ENCODE results near the gene RNF207. TPM values are rescaled to one million over a fixed set of nuclear protein-coding genes. Genes with fewer than 3 reads are reported as not detected.

RNF207 gene
- total RNA-seq, 5 donors from 2014 or later (not counting 1 experiment from before 2014, with no cell fraction given) = 4.7 to 9.7 (median 6.9) TPM

DNA sequence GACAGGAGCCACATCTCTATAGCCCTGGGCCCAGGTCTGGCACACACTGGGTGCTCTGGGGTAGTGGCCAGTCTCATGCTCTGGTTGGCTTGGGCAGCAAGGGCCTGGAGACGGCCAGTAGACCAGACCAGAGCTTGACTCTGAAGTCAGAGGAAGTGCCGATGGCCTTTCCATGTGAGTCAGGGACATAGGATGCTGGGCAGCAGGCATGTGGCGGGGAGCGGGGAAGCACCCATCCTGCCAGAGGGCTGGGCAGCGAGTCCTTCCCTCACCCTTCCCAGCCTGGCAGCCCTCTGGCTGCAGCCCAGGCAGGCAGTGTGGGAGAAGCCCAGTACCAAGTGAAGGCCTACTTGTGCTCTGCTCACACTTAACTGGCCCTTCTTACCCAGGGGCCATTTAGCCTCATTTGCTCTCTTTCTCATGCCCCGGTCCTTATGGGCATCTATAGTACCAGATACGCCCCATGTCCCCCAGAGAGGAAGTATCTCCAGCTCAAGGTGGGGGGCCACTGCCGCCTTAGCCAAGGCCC, 51.7 kb downstream of the RNF207 start:
- no peak for ATAC-seq (replicated peaks in 1 of 4)
- WGBS (ENCODE audit: insufficient coverage) = 96% methylated on average over 8 of the region's 8 CpGs
- Histone ChIP-seq H3K27me3 (replicated peaks in 1 of 2; ENCODE audit: control insufficient read depth in 2 of 2, extremely low read depth in 1 of 2, insufficient read depth in 2 of 2, low read length in 1 of 2) (peaks cover 2 to 42% of the 10 kb centered on the region in 2 experiments), H3K27ac (ENCODE audit: low read length) (no peak overlapping the region), H3K36me3 (ENCODE audit: control insufficient read depth in 2 of 2, extremely low read depth in 1 of 2, insufficient read depth in 1 of 2, low read length in 1 of 2) (no peaks in the 10 kb centered on the region), H3K4me1 (ENCODE audit: control insufficient read depth in 1 of 2, extremely low read depth in 1 of 2, insufficient read depth in 2 of 2, low read length in 2 of 2) (peaks cover 0 to 18% of the 10 kb centered on the region in 2 experiments), H3K9me3 (no peaks in the 10 kb centered on the region), H3K4me3 (ENCODE audit: control insufficient read depth in 1 of 2, extremely low read depth in 1 of 2, low read length in 1 of 2) (no peak overlapping the region)
- Mint-ChIP-seq H3K27ac (no peak overlapping the region), H3K9me3 (no peaks in the 10 kb centered on the region), H3K4me3 (no peak overlapping the region), H3K4me1 (peaks cover 2 to 11% (median 6%) of the 10 kb centered on the region in 3 donors), H3K36me3 (no peaks in the 10 kb centered on the region), H3K27me3 (peaks cover 4 to 19% of the 10 kb centered on the region in 2 donors)
- ChIA-PET CTCF (no interaction called here), POLR2A (no interaction called here)
- DNase-seq = no peak

DNA sequence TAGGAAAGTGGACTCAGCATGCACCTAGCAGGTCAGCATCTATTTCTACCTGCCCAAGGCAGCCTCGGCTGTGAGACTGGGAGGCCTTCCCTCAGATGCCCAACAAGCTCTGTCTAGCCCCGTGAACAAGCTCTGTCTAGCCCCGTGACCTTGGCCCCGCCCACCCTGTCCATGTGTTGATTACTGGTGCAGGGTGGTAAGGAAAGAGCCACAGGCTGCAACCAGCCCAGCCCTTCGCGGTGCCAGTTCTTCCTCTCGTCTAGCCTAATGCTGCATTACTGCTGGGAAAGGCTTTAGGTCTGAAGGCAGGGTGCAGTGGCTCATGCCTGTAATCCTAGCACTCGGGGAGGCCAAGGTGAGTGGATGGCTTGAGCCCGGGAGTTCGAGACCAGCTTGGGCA, 52.8 kb downstream of the RNF207 start:
- no peaks in the 10 kb centered on the region for H3K9me3 Mint-ChIP-seq
- no peaks in the 10 kb centered on the region for H3K36me3 Mint-ChIP-seq
- H3K27me3 ChIP-seq (replicated peaks in 1 of 2; ENCODE audit: control insufficient read depth in 2 of 2, extremely low read depth in 1 of 2, insufficient read depth in 2 of 2, low read length in 1 of 2) = peaks cover 2 to 48% of the 10 kb centered on the region in 2 experiments
- H3K4me3 Mint-ChIP-seq = peak overlapping the region; percentile 56 to 62 (median 59)
- H3K27me3 Mint-ChIP-seq = peaks cover 4 to 17% of the 10 kb centered on the region in 2 donors
- no peak overlapping the region for H3K27ac ChIP-seq (ENCODE audit: low read length)
- H3K9me3 ChIP-seq = no peaks in the 10 kb centered on the region
- WGBS (ENCODE audit: insufficient coverage) = 66% methylated on average over 7 of the region's 10 CpGs
- CTCF ChIA-PET = no interaction called here
- H3K4me3 ChIP-seq (ENCODE audit: control insufficient read depth in 1 of 2, extremely low read depth in 1 of 2, low read length in 1 of 2) = no peak overlapping the region
- H3K4me1 Mint-ChIP-seq = peaks cover 2 to 11% (median 6%) of the 10 kb centered on the region in 3 donors
- H3K27ac Mint-ChIP-seq = no peak overlapping the region
- POLR2A ChIA-PET = no interaction called here
- H3K4me1 ChIP-seq (ENCODE audit: control insufficient read depth in 1 of 2, extremely low read depth in 1 of 2, insufficient read depth in 2 of 2, low read length in 2 of 2) = peaks cover 0 to 18% of the 10 kb centered on the region in 2 experiments
- DNase-seq = no peak
- no peak for ATAC-seq (replicated peaks in 1 of 4)
- no peaks in the 10 kb centered on the region for H3K36me3 ChIP-seq (ENCODE audit: control insufficient read depth in 2 of 2, extremely low read depth in 1 of 2, insufficient read depth in 1 of 2, low read length in 1 of 2)

DNA sequence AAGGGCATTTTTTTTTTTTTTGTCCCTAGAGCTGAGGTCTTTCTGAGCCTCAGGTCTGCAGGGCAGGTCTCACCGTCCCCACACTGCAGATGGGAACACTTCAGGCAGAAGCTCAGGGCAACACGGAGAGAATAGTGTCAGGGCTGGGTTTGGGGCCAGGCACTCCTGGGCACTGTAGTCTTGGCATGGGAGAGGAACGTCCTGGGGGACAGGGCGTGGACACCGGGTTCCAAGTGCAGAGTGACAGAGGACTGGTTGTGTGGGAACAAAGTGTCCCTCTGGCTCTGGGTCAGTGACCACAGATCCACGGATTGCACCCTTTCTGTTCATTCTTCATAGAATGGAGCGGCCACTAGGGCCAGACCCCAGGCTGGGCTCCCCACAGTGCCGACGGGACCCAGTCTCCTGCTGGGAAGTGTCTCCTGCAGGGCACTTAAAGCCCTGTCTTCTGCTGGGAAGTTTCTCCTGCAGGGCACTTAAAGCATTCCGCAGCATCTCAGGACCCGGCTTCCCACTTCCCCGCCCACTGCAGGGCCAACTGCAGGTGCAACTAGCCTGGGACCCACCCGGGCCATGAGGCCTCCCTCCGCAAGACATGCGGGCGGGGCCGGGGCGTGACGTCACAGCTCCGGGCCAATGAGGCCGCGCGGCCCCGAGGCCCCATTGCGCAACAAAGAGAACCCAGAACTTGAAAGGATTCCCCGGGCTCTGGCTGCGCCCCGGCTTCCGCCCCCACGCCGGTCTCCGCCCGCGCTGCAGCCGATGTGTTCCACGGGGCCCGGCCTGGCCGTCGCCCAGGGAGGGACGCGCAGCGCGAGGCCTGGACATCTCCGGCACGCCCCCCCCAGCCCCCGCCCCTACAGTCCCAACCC, 53.8 kb downstream of the RNF207 start:
- ChIA-PET CTCF (interaction anchor here in 1 of 2 donors (0.6 kb wide), 1 partner anchor 98 kb away, joined by 3 read pairs; no protein-coding TSS in a partner anchor), POLR2A (no interaction called here)
- Mint-ChIP-seq H3K36me3 (no peaks in the 10 kb centered on the region), H3K9me3 (no peaks in the 10 kb centered on the region), H3K4me1 (peaks cover 2 to 11% (median 6%) of the 10 kb centered on the region in 3 donors), H3K27me3 (peaks cover 4 to 17% of the 10 kb centered on the region in 2 donors), H3K27ac (no peak overlapping the region), H3K4me3 (peak overlapping the region; percentile 56 to 62 (median 59))
- WGBS (ENCODE audit: insufficient coverage) = 12% methylated on average over 34 of the region's 46 CpGs
- DNase-seq = peak; percentile 46 to 87 (median 72)
- H3K4me1 ChIP-seq (ENCODE audit: control insufficient read depth in 1 of 2, extremely low read depth in 1 of 2, insufficient read depth in 2 of 2, low read length in 2 of 2) = peaks cover 0 to 18% of the 10 kb centered on the region in 2 experiments
- H3K36me3 ChIP-seq (ENCODE audit: control insufficient read depth in 2 of 2, extremely low read depth in 1 of 2, insufficient read depth in 1 of 2, low read length in 1 of 2) = no peaks in the 10 kb centered on the region
- H3K9me3 ChIP-seq = no peaks in the 10 kb centered on the region
- H3K27me3 ChIP-seq (replicated peaks in 1 of 2; ENCODE audit: control insufficient read depth in 2 of 2, extremely low read depth in 1 of 2, insufficient read depth in 2 of 2, low read length in 1 of 2) = peaks cover 2 to 50% of the 10 kb centered on the region in 2 experiments
- peak; percentile 70 to 84 (median 76) for ATAC-seq (replicated peaks in 1 of 4)
- H3K4me3 ChIP-seq (ENCODE audit: control insufficient read depth in 1 of 2, extremely low read depth in 1 of 2, low read length in 1 of 2) = peak overlapping the region; percentile 25 to 41
- no peak overlapping the region for H3K27ac ChIP-seq (ENCODE audit: low read length)

DNA sequence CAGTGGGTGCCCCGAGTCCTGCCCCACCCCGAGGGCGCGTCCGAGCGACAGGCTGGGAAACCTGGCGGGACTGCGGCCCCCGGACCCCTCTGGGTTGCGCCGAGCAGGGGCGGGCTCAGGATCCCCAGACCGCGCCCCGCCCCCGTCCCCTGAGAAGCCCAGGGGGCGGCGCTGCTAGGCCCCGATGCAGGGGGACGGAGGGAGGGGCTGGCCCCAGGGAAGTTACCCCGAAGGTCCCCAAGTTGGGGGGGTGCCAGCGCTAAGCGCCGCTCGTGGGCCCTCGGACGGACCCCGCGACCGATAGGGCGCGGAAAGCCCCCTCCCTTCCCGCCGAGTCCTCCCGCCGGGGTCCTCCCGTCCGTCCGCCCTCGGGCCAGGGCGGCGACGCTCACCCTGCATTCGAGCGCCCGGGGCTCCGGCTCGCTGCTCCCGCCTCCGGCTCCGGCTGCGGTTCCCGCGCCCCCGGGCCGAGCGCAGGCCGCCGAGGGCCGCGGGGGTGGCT, 54.6 kb downstream of the RNF207 start:
- H3K27ac Mint-ChIP-seq = no peak overlapping the region
- Histone ChIP-seq H3K27ac (ENCODE audit: low read length) (no peak overlapping the region), H3K4me1 (ENCODE audit: control insufficient read depth in 1 of 2, extremely low read depth in 1 of 2, insufficient read depth in 2 of 2, low read length in 2 of 2) (peaks cover 0 to 18% of the 10 kb centered on the region in 2 experiments), H3K27me3 (replicated peaks in 1 of 2; ENCODE audit: control insufficient read depth in 2 of 2, extremely low read depth in 1 of 2, insufficient read depth in 2 of 2, low read length in 1 of 2) (peaks cover 2 to 49% of the 10 kb centered on the region in 2 experiments), H3K36me3 (ENCODE audit: control insufficient read depth in 2 of 2, extremely low read depth in 1 of 2, insufficient read depth in 1 of 2, low read length in 1 of 2) (no peaks in the 10 kb centered on the region), H3K9me3 (no peaks in the 10 kb centered on the region), H3K4me3 (ENCODE audit: control insufficient read depth in 1 of 2, extremely low read depth in 1 of 2, low read length in 1 of 2) (peak overlapping the region; percentile 41 to 46)
- 0% methylated on average over 58 of the region's 61 CpGs for WGBS (ENCODE audit: insufficient coverage)
- H3K4me3 Mint-ChIP-seq = peak overlapping the region in 1 of 3 donors; percentile 56
- no peaks in the 10 kb centered on the region for H3K9me3 Mint-ChIP-seq
- POLR2A ChIA-PET = no interaction called here
- CTCF ChIA-PET = no interaction called here
- no peaks in the 10 kb centered on the region for H3K36me3 Mint-ChIP-seq
- peak; percentile 39 to 52 (median 46) for ATAC-seq (replicated peaks in 1 of 4)
- peak in 4 of 35 experiments; percentile 15 to 37 (median 18) for DNase-seq
- H3K4me1 Mint-ChIP-seq = peaks cover 2 to 11% (median 6%) of the 10 kb centered on the region in 3 donors
- peaks cover 4 to 17% of the 10 kb centered on the region in 2 donors for H3K27me3 Mint-ChIP-seq

DNA sequence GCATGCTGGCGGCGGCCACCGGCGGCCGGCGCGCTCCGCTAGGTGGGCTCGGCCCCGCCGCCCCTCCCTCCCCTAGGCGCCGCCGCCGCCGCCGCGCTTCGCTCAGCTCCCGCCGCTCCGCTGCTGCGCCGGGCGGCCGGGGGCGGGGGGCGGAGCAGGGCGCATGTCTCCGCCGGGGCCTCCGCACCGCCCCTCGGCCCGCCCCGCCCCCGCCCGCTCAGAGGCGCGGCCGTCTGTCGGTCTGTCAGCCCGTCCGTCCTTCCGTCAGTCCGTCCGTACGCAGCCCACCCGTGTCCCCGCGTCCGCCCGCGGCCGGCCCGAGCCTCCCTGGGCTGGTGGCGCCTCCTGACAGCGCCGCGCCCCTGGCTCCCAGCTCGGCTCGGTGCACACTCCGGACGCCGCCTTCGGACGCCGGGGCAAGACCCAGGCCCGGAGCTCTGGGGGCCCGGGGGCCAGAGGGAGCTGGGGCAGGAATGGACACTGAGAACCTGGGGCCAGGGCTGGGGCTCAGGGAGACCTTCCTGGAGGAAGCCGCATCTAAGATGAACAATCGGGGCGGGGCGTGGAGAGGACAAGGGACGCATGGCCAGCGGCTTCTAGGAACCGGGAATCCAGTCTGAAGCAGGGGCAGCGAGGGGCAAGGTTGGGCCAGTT, 55.2 kb downstream of the RNF207 start, which contains the start of gene GPR153:
Gene GPR153 (minus strand): TSS at position 138 of the 654 bp plus-strand sequence. CDS start 6,193 bp downstream, outside the sequence.
- ATAC-seq (replicated peaks in 1 of 4) (peak; percentile 66 to 71 (median 66)), DNase-seq (peak in 19 of 35 experiments; percentile 14 to 69 (median 24))
- Histone ChIP-seq H3K9me3 (no peaks in the 10 kb centered on the region), H3K36me3 (ENCODE audit: control insufficient read depth in 2 of 2, extremely low read depth in 1 of 2, insufficient read depth in 1 of 2, low read length in 1 of 2) (no peaks in the 10 kb centered on the region), H3K4me3 (ENCODE audit: control insufficient read depth in 1 of 2, extremely low read depth in 1 of 2, low read length in 1 of 2) (peak within 1 kb of the TSS; percentile 41 to 46), H3K27ac (ENCODE audit: low read length) (no peak within 1 kb of the TSS), H3K4me1 (ENCODE audit: control insufficient read depth in 1 of 2, extremely low read depth in 1 of 2, insufficient read depth in 2 of 2, low read length in 2 of 2) (peaks cover 0 to 18% of the 10 kb centered on the region in 2 experiments), H3K27me3 (replicated peaks in 1 of 2; ENCODE audit: control insufficient read depth in 2 of 2, extremely low read depth in 1 of 2, insufficient read depth in 2 of 2, low read length in 1 of 2) (peaks cover 2 to 49% of the 10 kb centered on the region in 2 experiments)
- ChIA-PET CTCF (no interaction called here), POLR2A (no interaction called here)
- no peaks in the 10 kb centered on the region for H3K9me3 Mint-ChIP-seq
- H3K4me3 Mint-ChIP-seq = peak within 1 kb of the TSS; percentile 65 to 72 (median 71)
- H3K27ac Mint-ChIP-seq = no peak within 1 kb of the TSS
- 2% methylated on average over 77 of the region's 78 CpGs for WGBS (ENCODE audit: insufficient coverage)
- H3K27me3 Mint-ChIP-seq = peaks cover 4 to 17% of the 10 kb centered on the region in 2 donors
- H3K36me3 Mint-ChIP-seq = no peaks in the 10 kb centered on the region
- peaks cover 2 to 11% (median 6%) of the 10 kb centered on the region in 3 donors for H3K4me1 Mint-ChIP-seq

DNA sequence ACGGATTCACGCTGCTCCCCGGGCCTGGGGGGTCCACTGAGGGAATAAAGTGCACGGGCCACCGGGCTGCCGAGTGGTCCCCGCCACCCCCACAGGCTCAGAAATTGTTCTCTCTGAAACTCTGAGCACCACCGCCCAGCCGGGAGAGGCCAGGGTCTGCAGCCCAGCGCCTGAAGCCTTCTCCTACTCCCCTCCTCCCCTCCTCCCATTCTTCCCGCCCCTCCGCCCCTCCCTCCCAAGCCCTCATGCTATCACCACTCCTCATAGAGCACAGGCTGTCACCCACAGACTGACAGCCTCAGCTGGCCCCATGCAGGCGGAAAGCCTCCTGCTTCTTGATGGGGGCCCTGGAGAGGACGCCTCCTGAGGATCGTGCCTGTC, 55.7 kb downstream of the RNF207 start:
- Histone ChIP-seq H3K27ac (ENCODE audit: low read length) (no peak overlapping the region), H3K36me3 (ENCODE audit: control insufficient read depth in 2 of 2, extremely low read depth in 1 of 2, insufficient read depth in 1 of 2, low read length in 1 of 2) (no peaks in the 10 kb centered on the region), H3K27me3 (replicated peaks in 1 of 2; ENCODE audit: control insufficient read depth in 2 of 2, extremely low read depth in 1 of 2, insufficient read depth in 2 of 2, low read length in 1 of 2) (peaks cover 2 to 49% of the 10 kb centered on the region in 2 experiments), H3K4me1 (ENCODE audit: control insufficient read depth in 1 of 2, extremely low read depth in 1 of 2, insufficient read depth in 2 of 2, low read length in 2 of 2) (peaks cover 0 to 18% of the 10 kb centered on the region in 2 experiments), H3K9me3 (no peaks in the 10 kb centered on the region), H3K4me3 (ENCODE audit: control insufficient read depth in 1 of 2, extremely low read depth in 1 of 2, low read length in 1 of 2) (no peak overlapping the region)
- peak overlapping the region; percentile 65 to 72 (median 71) for H3K4me3 Mint-ChIP-seq
- ChIA-PET POLR2A (no interaction called here), CTCF (no interaction called here)
- H3K27ac Mint-ChIP-seq = no peak overlapping the region
- no peaks in the 10 kb centered on the region for H3K9me3 Mint-ChIP-seq
- ATAC-seq (replicated peaks in 1 of 4) (no peak), DNase-seq (no peak)
- peaks cover 4 to 17% of the 10 kb centered on the region in 2 donors for H3K27me3 Mint-ChIP-seq
- WGBS (ENCODE audit: insufficient coverage) = 19% methylated on average over 14 of the region's 15 CpGs
- H3K4me1 Mint-ChIP-seq = peaks cover 2 to 11% (median 6%) of the 10 kb centered on the region in 3 donors
- H3K36me3 Mint-ChIP-seq = no peaks in the 10 kb centered on the region

Data from T-cell (primary cell).